A673 (cell line): ENCODE results near the gene TNPO3.

Source experiments
- CTCF ChIP-seq: fragments of 300-800, 200-600 bp; sonication (generic); conservative IDR thresholded peaks from 2 replicates; pipeline ENCODE4 v1.5.1; 2017; ENCODE audit warnings: low read depth, mild to moderate bottlenecking, antibody characterized with exemption, low read length, moderate library complexity, mixed read lengths
- EZH2 ChIP-seq: fragments of 200-600 bp; sonication (generic); IDR thresholded peaks from 2 replicates; pipeline ENCODE4 v1.6.1; 2017; ENCODE audit warnings: borderline replicate concordance, low read depth, mild to moderate bottlenecking, mixed read lengths, antibody characterized with exemption, low read length; ENCODE audit not compliant: poor library complexity, severe bottlenecking

GRCh38 chr7:128955981-128956380 is 98.9 kb downstream of the TNPO3 start:
- TF ChIP-seq CTCF (no peak), EZH2 (no peak)
